Measurements from ENCODE around the gene TMTC1. TPM values are rescaled to one million over a fixed set of nuclear protein-coding genes. Genes with fewer than 3 reads are reported as not detected.

Gene TMTC1
- total RNA-seq, 1 experiment from 2014 or later, result not detected

- DNase-seq, result no peak
- POLR2A ChIA-PET, result no interaction called here
- Histone ChIP-seq H3K36me3 (ENCODE audit: control insufficient read depth, insufficient read depth, low read length) (no peaks in the 10 kb centered on the region), H3K4me1 (no peaks in the 10 kb centered on the region), H3K9me3 (no peaks in the 10 kb centered on the region), H3K4me3 (ENCODE audit: low read depth, low read length) (no peak overlapping the region), H3K27me3 (replicated peaks; ENCODE audit: control insufficient read depth, insufficient read depth, low read length) (no peaks in the 10 kb centered on the region)
- Mint-ChIP-seq H3K4me1 (ENCODE audit: low read depth, unreplicated experiment) (no peaks in the 10 kb centered on the region), H3K36me3 (ENCODE audit: insufficient read depth, unreplicated experiment) (no peaks in the 10 kb centered on the region), H3K27ac (ENCODE audit: unreplicated experiment) (no peak overlapping the region), H3K9me3 (ENCODE audit: unreplicated experiment) (no peaks in the 10 kb centered on the region), H3K27me3 (ENCODE audit: insufficient read depth, unreplicated experiment) (no peaks in the 10 kb centered on the region), H3K4me3 (ENCODE audit: unreplicated experiment) (no peak overlapping the region)
- TF ChIP-seq, protein P1, sequence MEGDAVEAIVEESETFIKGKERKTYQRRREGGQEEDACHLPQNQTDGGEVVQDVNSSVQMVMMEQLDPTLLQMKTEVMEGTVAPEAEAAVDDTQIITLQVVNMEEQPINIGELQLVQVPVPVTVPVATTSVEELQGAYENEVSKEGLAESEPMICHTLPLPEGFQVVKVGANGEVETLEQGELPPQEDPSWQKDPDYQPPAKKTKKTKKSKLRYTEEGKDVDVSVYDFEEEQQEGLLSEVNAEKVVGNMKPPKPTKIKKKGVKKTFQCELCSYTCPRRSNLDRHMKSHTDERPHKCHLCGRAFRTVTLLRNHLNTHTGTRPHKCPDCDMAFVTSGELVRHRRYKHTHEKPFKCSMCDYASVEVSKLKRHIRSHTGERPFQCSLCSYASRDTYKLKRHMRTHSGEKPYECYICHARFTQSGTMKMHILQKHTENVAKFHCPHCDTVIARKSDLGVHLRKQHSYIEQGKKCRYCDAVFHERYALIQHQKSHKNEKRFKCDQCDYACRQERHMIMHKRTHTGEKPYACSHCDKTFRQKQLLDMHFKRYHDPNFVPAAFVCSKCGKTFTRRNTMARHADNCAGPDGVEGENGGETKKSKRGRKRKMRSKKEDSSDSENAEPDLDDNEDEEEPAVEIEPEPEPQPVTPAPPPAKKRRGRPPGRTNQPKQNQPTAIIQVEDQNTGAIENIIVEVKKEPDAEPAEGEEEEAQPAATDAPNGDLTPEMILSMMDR (IDR thresholded peaks at IDR 0.05; ENCODE audit: insufficient read depth in 1 of 2, low read depth in 1 of 2, low read length in 1 of 2, severe bottlenecking in 1 of 2, unreplicated experiment in 1 of 2), result no peak
- no TSS peak for BruUV-seq (replicated peaks)
- intact Hi-C loops (cut with micrococcal nuclease; ENCODE audit: unreplicated experiment), result no loop called here
- CTCF ChIA-PET, result no interaction called here
These were observed 46.1 kb downstream of the TMTC1 start for GRCh38 chr12:29737644-29738043.

GRCh38 chr12:29735604-29736003, 48.1 kb downstream of the TMTC1 start:
- CTCF ChIA-PET, result no interaction called here
- BruUV-seq (replicated peaks), result no TSS peak
- Mint-ChIP-seq H3K36me3 (ENCODE audit: insufficient read depth, unreplicated experiment) (no peaks in the 10 kb centered on the region), H3K9me3 (ENCODE audit: unreplicated experiment) (no peaks in the 10 kb centered on the region), H3K4me1 (ENCODE audit: low read depth, unreplicated experiment) (no peaks in the 10 kb centered on the region), H3K27me3 (ENCODE audit: insufficient read depth, unreplicated experiment) (no peaks in the 10 kb centered on the region), H3K4me3 (ENCODE audit: unreplicated experiment) (no peak overlapping the region), H3K27ac (ENCODE audit: unreplicated experiment) (no peak overlapping the region)
- TF ChIP-seq, protein P1 (IDR thresholded peaks at IDR 0.05; ENCODE audit: insufficient read depth in 1 of 2, low read depth in 1 of 2, low read length in 1 of 2, severe bottlenecking in 1 of 2, unreplicated experiment in 1 of 2), result no peak
- intact Hi-C loops (cut with micrococcal nuclease; ENCODE audit: unreplicated experiment), result no loop called here
- Histone ChIP-seq H3K36me3 (ENCODE audit: control insufficient read depth, insufficient read depth, low read length) (no peaks in the 10 kb centered on the region), H3K9me3 (no peaks in the 10 kb centered on the region), H3K4me3 (ENCODE audit: low read depth, low read length) (no peak overlapping the region), H3K27me3 (replicated peaks; ENCODE audit: control insufficient read depth, insufficient read depth, low read length) (no peaks in the 10 kb centered on the region), H3K4me1 (no peaks in the 10 kb centered on the region)
- POLR2A ChIA-PET, result no interaction called here
- no peak for DNase-seq

GRCh38 chr12:29734734-29735133, 49.0 kb downstream of the TMTC1 start:
- no peaks in the 10 kb centered on the region for H3K4me1 Mint-ChIP-seq (ENCODE audit: low read depth, unreplicated experiment)
- intact Hi-C loops (cut with micrococcal nuclease; ENCODE audit: unreplicated experiment), result no loop called here
- H3K4me1 ChIP-seq, result no peaks in the 10 kb centered on the region
- DNase-seq, result no peak
- H3K4me3 ChIP-seq (ENCODE audit: low read depth, low read length), result no peak overlapping the region
- H3K27me3 ChIP-seq (replicated peaks; ENCODE audit: control insufficient read depth, insufficient read depth, low read length), result no peaks in the 10 kb centered on the region
- no peak overlapping the region for H3K27ac Mint-ChIP-seq (ENCODE audit: unreplicated experiment)
- H3K9me3 Mint-ChIP-seq (ENCODE audit: unreplicated experiment), result no peaks in the 10 kb centered on the region
- no peak overlapping the region for H3K4me3 Mint-ChIP-seq (ENCODE audit: unreplicated experiment)
- CTCF ChIA-PET, result no interaction called here
- no peaks in the 10 kb centered on the region for H3K9me3 ChIP-seq
- no peaks in the 10 kb centered on the region for H3K27me3 Mint-ChIP-seq (ENCODE audit: insufficient read depth, unreplicated experiment)
- H3K36me3 ChIP-seq (ENCODE audit: control insufficient read depth, insufficient read depth, low read length), result no peaks in the 10 kb centered on the region
- BruUV-seq (replicated peaks), result no TSS peak
- POLR2A ChIA-PET, result no interaction called here
- TF ChIP-seq, protein P1 (IDR thresholded peaks at IDR 0.05; ENCODE audit: insufficient read depth in 1 of 2, low read depth in 1 of 2, low read length in 1 of 2, severe bottlenecking in 1 of 2, unreplicated experiment in 1 of 2), result no peak
- no peaks in the 10 kb centered on the region for H3K36me3 Mint-ChIP-seq (ENCODE audit: insufficient read depth, unreplicated experiment)
